Islet of Langerhans (tissue), 1 donor: ENCODE data around the gene HERC4.
"Not testable (repeated sequence)": the region's sequence is repeated elsewhere in the genome, so short reads cannot be mapped to it uniquely, and the experiment has no call there.

ENCODE experiments used
- FAIRE-seq: peaks from one replicate; lab custom pipeline; 2011; peaks lifted over from hg19 to GRCh38; lab: Jason Lieb, UNC

The HERC4 gene

DNA sequence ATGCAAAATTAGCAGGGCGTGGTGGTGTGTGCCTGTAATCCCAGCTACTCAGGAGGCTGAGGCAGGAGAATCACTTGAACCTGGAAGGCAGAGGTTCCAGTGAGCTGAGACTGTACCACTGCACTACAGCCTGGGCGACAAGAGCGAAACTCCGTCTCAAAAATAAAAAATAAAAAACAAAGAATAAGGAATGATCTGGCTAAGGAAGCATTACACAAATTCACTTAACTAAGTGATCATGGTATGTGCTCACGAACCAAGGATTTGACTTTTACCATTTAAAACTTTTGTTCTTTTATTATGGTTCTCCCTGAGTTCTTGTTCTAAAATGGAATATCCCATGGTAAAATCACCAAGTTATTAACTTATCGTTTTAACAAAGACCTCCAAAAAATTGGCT is 119.5 kb downstream of the HERC4 start:
- FAIRE-seq = no peak

- FAIRE-seq = no peak
Measured at GRCh38 chr10:67943917-67944316, 131.2 kb downstream of the HERC4 start.

- no peak for FAIRE-seq
Measured at GRCh38 chr10:67936416-67936815, 138.7 kb downstream of the HERC4 start.

DNA sequence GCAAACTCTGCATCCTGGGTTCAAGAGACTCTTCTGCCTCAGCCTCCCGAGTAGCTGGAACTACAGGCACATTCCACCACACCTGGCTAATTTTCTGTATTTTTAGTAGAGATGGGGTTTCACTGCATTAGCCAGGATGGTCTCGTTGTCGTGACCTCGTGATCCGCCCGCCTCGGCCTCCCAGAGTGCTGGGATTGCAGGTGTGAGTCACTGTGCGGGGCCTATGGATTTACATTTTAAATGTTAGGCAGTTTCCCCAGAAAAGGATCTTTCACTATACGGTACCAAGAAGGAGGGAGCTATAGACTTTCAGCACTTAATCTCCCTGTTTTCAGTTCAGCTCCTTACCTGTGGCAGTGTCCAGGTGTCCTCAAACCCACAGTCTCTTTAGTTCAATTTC is 139.9 kb downstream of the HERC4 start:
- no peak for FAIRE-seq

GRCh38 chr10:67934336-67934735 is 140.7 kb downstream of the HERC4 start:
- FAIRE-seq = no peak

- peak; percentile 17 for FAIRE-seq
Measured at GRCh38 chr10:67933199-67933598, 141.9 kb downstream of the HERC4 start.

DNA sequence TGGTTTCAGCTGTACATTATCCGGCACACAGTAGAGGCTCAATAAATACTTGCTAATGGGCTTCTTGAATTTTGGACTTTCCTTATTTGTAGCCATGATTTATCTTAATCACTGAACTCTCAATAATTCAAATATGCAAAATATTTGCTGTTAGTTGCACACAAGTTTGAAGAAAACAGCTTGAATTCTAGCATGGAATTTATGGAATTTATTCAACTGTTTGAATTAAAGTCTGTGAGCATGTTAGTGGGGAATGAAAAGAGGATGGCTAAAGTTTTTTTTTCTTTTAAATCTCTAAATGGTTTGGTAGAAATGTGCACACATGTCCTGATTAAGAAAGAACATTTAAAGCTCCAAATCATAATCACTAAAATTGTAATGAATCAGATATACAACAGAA is 148.1 kb downstream of the HERC4 start:
- peak; percentile 49 for FAIRE-seq

- no peak for FAIRE-seq
Measured at GRCh38 chr10:67925449-67926005, 149.6 kb downstream of the HERC4 start.

DNA sequence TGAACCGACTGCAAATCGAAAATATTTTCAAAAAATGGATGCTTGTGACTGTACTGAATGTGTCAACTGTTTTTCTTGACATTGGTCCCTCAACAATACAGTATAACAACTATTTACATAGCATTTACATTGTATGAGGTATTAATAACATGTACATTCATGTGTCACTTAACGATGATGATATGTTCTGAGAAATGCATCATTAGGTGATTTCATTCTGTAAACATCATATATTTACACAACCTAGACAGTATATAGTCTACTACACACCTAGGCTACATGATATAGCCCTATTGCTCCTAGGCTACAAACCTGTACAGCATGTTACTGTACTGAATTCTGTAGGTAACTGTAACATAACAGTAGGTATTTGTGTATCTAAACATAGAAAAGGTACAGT is 150.9 kb downstream of the HERC4 start:
- FAIRE-seq = no peak

DNA sequence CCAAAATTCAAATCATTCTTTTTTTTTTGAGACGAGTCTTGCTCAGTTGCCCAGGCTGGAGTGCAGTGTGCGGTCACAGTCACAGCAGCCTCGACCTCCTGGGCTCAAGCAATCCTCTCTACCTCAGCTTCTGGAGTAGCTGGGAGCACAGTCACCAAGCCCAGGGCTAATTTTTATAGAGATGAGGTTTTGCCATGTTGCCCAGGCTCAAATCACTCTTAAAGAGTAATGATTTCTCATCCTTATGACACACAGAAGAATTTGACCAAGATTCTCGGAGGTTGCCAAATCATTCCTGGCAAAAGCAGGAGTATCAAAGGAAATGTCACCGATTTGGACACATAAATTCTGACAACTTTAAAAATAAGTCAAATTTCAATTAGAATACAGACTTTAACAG is 151.5 kb downstream of the HERC4 start:
- no peak for FAIRE-seq

GRCh38 chr10:67921065-67921464 is 154.0 kb downstream of the HERC4 start:
- no peak for FAIRE-seq

DNA sequence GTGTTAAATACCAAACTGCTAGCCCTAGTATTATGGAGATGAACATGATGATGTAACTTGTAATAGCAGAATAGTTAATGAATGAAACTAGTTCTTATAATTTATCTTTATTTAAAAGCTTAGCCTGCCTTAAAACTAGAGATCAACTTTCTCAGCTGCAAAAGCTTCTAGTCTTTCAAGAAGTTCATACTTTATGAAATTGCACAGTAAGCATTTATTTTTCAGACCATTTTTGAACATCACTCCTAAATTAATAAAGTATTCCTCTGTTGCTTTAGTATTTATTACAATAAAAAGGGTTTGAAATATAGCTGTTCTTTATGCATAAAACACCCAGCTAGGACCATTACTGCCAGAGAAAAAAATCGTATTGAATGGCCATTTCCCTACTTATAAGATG is 157.4 kb downstream of the HERC4 start:
- no peak for FAIRE-seq

GRCh38 chr10:67917169-67917568 is 157.9 kb downstream of the HERC4 start:
- FAIRE-seq = no peak

DNA sequence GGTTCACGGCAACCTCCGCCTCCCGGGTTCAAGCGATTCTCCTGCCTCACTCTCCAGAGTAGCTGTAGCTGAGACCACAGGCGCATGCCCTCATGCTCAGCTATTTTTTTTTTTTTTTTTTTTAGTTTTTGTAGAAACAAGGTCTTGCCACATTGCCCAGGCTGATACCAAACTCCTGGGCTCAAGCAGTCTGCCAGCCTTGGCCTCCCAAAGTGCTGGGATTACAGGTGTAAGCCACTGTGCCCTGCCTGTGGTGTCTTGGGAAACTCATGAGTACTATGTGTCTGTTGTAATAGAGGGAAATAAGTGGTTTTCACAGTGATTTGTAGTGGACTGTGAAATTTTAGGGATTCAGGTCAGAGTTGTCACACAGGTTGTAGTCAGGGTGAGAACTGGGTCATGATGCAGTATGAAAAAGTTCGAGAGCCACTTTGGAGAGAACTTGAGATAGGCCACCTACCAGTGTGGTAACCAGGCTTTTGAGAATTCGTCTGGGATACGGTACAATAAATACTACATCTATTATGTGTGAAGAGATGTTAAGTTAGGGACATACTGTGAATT is 160.2 kb downstream of the HERC4 start:
- no peak for FAIRE-seq

- no peak for FAIRE-seq
Measured at GRCh38 chr10:67912331-67912946, 162.6 kb downstream of the HERC4 start.

- no peak for FAIRE-seq
Measured at GRCh38 chr10:67903581-67903980, 171.5 kb downstream of the HERC4 start.

DNA sequence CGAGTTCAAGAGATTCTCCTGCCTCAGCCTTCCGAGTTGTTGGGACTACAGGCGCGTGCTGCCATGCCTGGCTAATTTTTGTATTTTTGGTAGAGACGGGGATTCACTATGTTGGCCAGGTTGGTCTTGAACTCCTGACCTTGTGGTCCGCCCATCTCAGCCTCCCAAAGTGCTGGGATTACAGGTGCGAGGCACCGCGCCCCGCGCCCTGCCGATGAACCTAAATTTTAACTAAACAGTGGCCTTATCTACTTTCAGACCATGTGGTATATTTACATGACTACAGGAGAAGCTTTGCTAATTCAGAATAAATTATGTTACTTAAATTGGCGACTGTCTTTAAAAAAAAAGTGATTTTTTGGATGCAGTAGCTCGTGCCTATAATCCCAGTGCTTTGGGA is 181.4 kb downstream of the HERC4 start:
- no peak for FAIRE-seq

- no peak for FAIRE-seq
Measured at GRCh38 chr10:67884842-67885670, 190.0 kb downstream of the HERC4 start.

GRCh38 chr10:67884313-67884841 is 190.7 kb downstream of the HERC4 start, which contains the start of gene SIRT1:
Gene SIRT1 (plus strand): TSS chr10:67884656. CDS start chr10:67884722, 66 bp downstream.
- no peak for FAIRE-seq

- no peak for FAIRE-seq
Measured at GRCh38 chr10:67883710-67884312, 191.3 kb downstream of the HERC4 start.

GRCh38 chr10:67878133-67878532 is 196.9 kb downstream of the HERC4 start:
- no peak for FAIRE-seq

DNA sequence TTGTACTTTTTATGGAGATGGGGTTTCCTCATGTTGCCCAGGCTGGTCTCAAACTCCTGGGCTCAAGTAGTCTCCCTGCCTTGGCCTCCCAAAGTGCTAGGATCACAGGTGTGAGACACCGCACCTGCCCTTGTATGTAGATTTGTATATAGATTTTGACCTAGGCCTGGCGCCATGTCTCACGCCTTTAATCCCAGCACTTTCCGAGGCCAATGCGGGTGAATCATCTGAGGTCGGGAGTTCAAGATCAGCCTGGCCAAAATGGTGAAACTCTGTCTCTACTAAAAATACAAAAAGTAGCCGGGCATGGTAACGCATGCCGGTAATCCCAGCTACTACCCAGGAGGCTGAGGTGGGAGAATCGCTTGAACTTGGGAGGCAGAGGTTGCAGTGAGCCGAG is 197.7 kb downstream of the HERC4 start:
- FAIRE-seq = not testable (repeated sequence)
